Femur (tissue), 1 donor: Measurements from ENCODE around the gene ARHGAP42.

ENCODE experiments used
- DNase-seq: peaks from one replicate; pipeline ENCODE4 v3.0.0-alpha.2; 2017

Gene ARHGAP42

DNA sequence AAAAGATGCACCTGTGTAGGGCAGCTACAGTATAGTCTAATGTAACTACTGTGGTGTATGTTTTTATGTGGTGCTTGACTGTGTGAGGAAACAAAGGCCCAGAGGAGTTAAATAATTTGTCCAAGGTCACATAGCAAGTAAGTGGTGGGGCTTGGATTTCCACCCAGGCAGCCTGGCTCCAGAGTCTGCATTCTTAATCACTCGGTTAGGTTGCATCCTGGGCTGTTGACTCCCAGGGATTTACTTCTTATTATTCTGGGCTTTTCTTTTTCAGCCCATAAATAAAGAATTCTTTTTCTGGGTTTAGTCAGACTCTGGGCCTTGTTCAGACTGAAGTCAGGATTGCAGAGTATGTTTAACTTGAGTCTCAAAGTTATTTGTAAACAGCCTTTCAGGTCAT, 82.1 kb downstream of the ARHGAP42 start:
- no peak for DNase-seq

- DNase-seq = no peak
Observed at GRCh38 chr11:100769617-100770016, 82.5 kb downstream of the ARHGAP42 start.

- no peak for DNase-seq
Observed at GRCh38 chr11:100774132-100774531, 87.0 kb downstream of the ARHGAP42 start.

DNA sequence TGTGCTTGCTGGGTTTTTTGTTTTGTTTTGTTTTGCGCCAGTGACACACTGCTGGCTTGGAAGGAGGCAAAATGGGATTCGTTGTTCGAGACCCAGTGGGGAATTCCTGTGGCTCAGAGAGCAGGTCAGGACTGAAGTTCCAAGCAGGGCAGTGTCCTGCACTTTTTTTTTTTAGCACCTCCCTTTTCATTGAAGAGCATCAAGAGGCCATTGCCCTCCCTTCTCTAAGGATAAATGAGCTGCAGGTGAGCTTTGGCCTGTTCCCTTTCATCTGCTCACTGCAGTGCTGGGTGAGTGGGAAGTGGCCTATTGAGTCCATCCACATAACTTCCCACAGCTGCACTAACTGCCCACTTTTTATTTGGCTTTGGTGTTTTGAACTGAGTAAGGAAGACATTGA, 87.8 kb downstream of the ARHGAP42 start:
- no peak for DNase-seq

GRCh38 chr11:100776212-100776896, 89.3 kb downstream of the ARHGAP42 start:
- no peak for DNase-seq

DNA sequence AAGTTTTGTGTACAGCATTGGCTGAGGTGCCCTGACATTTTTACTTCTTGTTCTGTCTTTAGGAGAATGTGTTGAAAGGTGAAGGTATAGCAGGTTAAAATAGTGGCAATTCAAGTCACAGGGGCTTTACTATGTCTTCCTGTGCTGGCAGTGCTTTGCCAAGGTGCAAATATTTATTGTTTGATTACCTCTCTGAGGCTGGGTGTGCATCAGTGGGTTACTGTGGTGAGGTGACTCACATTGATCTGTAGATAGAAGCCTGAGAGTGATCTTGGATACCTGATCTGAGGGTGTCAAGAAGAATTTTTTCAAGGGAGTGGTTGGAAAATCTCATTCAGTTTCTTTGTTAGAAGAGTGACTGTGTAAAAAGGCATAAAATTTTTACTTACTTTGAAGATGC, 90.0 kb downstream of the ARHGAP42 start:
- DNase-seq = no peak

- no peak for DNase-seq
Observed at GRCh38 chr11:100777736-100778135, 90.6 kb downstream of the ARHGAP42 start.

GRCh38 chr11:100778166-100778785, 91.2 kb downstream of the ARHGAP42 start:
- no peak for DNase-seq

- DNase-seq = no peak
Observed at GRCh38 chr11:100780470-100780869, 93.4 kb downstream of the ARHGAP42 start.

DNA sequence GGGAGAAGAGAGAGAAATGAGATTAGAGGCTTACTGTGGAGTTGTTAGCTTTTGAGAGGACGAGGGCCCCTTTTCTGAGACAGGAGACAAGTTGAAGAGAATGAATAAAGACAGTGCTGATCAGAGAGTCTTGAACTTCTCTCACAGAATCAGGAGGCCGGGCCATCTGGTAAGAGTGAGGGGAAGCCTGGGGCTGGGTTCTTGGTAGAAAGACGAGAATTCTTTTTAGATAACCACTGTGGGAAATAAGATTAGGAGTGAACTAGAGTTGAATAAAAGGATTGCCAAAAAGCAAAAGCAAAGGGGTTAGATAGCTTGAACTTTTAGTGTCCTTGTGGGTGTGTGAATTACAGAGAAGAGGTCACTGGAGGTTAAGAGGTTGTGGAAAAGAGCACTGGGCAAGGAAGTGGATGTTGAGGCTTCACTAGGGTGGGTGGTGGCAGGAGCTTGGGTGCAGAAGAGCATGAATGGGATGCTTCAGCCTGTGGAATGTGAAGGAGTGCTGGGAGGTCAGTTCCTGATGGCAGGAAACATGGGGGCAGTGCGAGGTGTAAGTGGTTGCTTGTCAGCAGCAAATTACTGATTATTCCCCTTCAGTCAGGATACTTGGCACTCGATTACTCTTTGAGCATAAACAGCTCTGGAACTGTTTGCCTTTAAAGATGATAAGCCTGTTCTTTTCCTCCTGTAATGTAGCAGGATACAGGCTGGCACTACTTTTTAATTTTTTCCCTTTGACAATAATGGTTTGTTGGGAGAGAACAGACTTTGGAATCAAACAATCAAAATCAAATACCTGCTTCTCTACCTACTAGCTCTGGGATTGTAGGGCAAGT, 98.3 kb downstream of the ARHGAP42 start:
- no peak for DNase-seq

- no peak for DNase-seq
Observed at GRCh38 chr11:100788561-100789295, 101.6 kb downstream of the ARHGAP42 start.

DNA sequence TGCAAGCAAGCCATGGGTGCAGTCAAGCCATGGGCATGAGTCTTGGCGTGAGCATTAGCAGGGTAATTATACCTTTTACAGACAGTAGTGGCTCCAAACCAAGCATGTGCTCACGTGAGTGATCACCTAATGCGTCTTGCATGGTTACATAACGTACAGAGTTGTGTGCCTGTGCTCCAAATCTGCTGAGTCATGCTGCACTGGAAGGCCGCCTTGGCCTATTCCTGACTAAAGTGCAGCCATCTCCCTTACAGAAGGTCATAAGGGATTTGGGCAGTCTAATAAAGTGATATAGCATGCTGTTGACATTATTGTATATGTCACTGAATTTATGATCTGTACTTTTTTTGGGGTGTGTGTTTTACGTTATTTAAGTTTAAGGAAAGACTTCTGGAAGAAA, 102.4 kb downstream of the ARHGAP42 start:
- peak; percentile 35 for DNase-seq

DNA sequence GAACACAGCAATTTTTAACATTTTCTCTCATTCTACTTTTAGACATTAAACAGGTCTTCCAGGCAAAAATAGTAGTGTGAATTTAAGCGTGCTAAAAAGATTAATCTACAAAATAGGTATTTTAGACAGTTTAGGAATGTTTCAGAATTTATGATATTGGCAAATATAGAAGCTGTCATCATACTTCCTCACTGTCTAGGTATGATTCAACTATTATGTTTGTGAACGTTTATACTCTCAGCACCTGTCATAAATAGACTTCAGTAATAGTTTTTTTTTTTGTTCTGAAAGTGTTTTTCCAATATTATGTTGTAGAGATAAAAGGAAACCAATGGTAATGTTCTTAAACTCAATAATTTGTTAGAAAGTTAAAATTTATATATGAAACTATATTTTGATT, 103.0 kb downstream of the ARHGAP42 start:
- DNase-seq = no peak

DNA sequence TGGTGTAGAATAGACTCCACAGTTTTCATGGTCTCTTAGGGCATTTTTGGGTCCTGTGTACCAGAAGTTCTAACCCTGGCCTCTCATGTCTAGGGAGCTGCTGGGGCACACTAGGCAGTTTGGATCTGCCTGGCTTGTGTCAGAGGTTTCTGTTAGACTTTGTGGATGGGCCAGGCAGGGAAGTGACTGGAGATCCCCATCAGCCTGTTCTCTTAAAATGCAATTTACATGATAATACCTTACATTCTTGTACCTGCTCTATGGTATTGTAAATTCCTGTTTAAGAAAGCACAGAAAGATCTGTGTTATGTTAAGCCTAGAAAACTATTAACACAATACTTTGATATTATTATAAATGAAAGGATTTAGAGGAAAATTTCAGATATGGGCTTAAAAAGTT, 104.0 kb downstream of the ARHGAP42 start:
- no peak for DNase-seq

- no peak for DNase-seq
Observed at GRCh38 chr11:100791860-100792259, 104.8 kb downstream of the ARHGAP42 start.

DNA sequence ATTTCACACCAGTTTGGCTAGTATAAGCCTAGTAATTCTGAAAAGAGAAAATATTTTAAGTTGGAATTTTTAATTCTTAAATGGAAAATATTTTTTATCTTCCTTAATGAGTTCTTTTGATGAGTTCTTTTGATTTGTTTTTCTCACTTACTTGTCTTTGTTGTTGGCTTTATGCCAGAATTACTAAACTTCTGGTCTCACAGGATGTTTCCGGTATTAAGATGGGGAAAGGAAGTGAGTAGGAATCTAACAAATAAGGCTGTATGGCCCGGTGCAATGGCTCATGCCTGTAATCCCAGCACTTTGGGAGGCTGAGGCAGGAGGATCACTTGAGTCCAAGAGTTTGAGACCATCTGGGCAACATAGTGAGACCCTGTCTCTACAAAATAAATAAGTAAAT, 106.4 kb downstream of the ARHGAP42 start:
- DNase-seq = no peak

- no peak for DNase-seq
Observed at GRCh38 chr11:100794446-100794845, 107.4 kb downstream of the ARHGAP42 start.

- no peak for DNase-seq
Observed at GRCh38 chr11:100799445-100799844, 112.4 kb downstream of the ARHGAP42 start.

DNA sequence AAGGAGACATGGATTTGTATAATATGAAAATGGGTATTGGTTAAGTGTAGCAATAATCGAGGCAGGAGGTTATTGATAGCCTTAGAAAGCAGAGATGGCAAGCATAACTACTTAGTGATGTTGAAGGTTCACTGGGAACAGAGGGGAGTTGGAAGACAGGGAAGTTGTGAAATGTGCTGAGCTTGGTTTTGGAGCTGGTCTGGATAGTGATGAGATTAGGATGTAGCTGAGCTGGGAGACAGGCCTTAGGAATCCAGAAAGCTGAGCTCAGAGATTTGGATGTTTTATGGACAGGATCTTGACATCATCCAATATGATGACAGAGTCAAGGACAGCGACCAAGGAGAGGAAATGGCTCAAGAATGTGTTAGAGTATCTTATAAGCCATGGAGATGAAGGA, 113.1 kb downstream of the ARHGAP42 start:
- DNase-seq = no peak

- DNase-seq = no peak
Observed at GRCh38 chr11:100801225-100801999, 114.3 kb downstream of the ARHGAP42 start.

GRCh38 chr11:100805506-100806199, 118.6 kb downstream of the ARHGAP42 start:
- no peak for DNase-seq

DNA sequence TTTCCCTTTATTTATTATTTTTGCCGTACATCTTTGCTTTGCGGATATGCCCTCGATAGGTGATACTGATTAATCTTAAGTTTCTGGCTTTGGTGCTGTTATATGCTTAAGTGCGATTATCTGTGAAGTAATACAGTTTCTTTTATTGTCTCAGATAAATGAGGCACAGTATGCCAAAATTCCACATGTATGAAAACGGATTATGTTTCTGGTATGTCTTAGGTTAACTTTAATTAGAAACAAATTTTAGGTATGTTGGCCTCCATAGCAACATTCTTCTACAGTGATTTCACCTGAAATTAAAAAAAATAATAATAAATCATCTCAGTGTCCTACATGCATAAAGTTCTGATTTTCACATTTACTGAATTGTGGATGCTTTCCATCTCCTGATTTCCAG, 119.2 kb downstream of the ARHGAP42 start:
- no peak for DNase-seq
